Ectodermal cell (in vitro differentiated cells): ENCODE measurements around the gene SUGCT.

Experiments
- H3K27ac ChIP-seq: 2 replicates; pipeline ENCODE4 v1.7.0; 2013; ENCODE audit warnings: mild to moderate bottlenecking, low read depth, low read length; ENCODE audit not compliant: insufficient read depth, poor library complexity, severe bottlenecking
- H3K27me3 ChIP-seq: 2 replicates; pipeline ENCODE4 v1.7.0; 2013; ENCODE audit warnings: mild to moderate bottlenecking, low read length; ENCODE audit not compliant: insufficient read depth, control insufficient read depth, poor library complexity, severe bottlenecking
- H3K36me3 ChIP-seq: one replicate; pipeline ENCODE4 v1.7.0; 2013; ENCODE audit warnings: low read length; ENCODE audit not compliant: control insufficient read depth, insufficient read depth
- H3K4me1 ChIP-seq: one replicate; pipeline ENCODE4 v1.7.0; 2013; ENCODE audit warnings: low read length; ENCODE audit not compliant: control insufficient read depth, insufficient read depth
- H3K4me3 ChIP-seq: 2 replicates; pipeline ENCODE4 v1.7.0; 2013; ENCODE audit warnings: low read depth, low read length, control low read depth; ENCODE audit not compliant: insufficient read depth
- H3K9me3 ChIP-seq: 2 replicates; pipeline ENCODE4 v1.7.0; 2013; ENCODE audit warnings: mild to moderate bottlenecking, low read length, moderate library complexity; ENCODE audit not compliant: control insufficient read depth
- WGBS, 2 experiments: methylation state at CpG; one replicate each; pipeline ENCODE4 v1.1.7; 2013; ENCODE audit warnings: missing lambda C conversion rate in 2 of 2; 5-methylcytosine and 5-hydroxymethylcytosine counted together

Gene SUGCT

GRCh38 chr7:40899636-40900507 is 765.1 kb downstream of the SUGCT start:
- WGBS, 2 experiments, result 96 to 97% methylated on average over 16 of the region's 16 CpGs
- Histone ChIP-seq H3K9me3 (no peaks in the 10 kb centered on the region), H3K27me3 (no peaks in the 10 kb centered on the region), H3K4me3 (no peak overlapping the region), H3K4me1 (no peaks in the 10 kb centered on the region), H3K27ac (no peak overlapping the region), H3K36me3 (no peaks in the 10 kb centered on the region)

GRCh38 chr7:40903872-40904271 is 769.1 kb downstream of the SUGCT start:
- no peaks in the 10 kb centered on the region for H3K9me3 ChIP-seq
- H3K4me3 ChIP-seq, result no peak overlapping the region
- no peaks in the 10 kb centered on the region for H3K36me3 ChIP-seq
- H3K4me1 ChIP-seq, result no peaks in the 10 kb centered on the region
- no peaks in the 10 kb centered on the region for H3K27me3 ChIP-seq
- no peak overlapping the region for H3K27ac ChIP-seq
- 95 to 96% methylated on average over 10 of the region's 10 CpGs for WGBS, 2 experiments

- H3K4me3 ChIP-seq, result no peak overlapping the region
- no peaks in the 10 kb centered on the region for H3K4me1 ChIP-seq
- H3K36me3 ChIP-seq, result no peaks in the 10 kb centered on the region
- H3K27me3 ChIP-seq, result no peaks in the 10 kb centered on the region
- 86 to 94% methylated on average over 3 of the region's 3 CpGs for WGBS, 2 experiments
- no peak overlapping the region for H3K27ac ChIP-seq
- no peaks in the 10 kb centered on the region for H3K9me3 ChIP-seq
Observed at GRCh38 chr7:40907286-40907685, 772.5 kb downstream of the SUGCT start.

- WGBS, 2 experiments, result 94 to 97% methylated on average over 10 of the region's 10 CpGs
- H3K4me3 ChIP-seq, result no peak overlapping the region
- H3K9me3 ChIP-seq, result no peaks in the 10 kb centered on the region
Observed at GRCh38 chr7:40909346-40909980, 774.7 kb downstream of the SUGCT start.

More at GRCh38 chr7:40909346-40909980, 774.7 kb downstream of the SUGCT start:
- no peaks in the 10 kb centered on the region for H3K4me1 ChIP-seq
- H3K36me3 ChIP-seq, result no peaks in the 10 kb centered on the region
- H3K27ac ChIP-seq, result no peak overlapping the region
- H3K27me3 ChIP-seq, result no peaks in the 10 kb centered on the region
